GM18951 (cell line): ENCODE results near the gene ACHE.

Experiments
- POLR2A ChIP-seq: IDR thresholded peaks from 4 replicates; pipeline ENCODE4 v1.6.1; 2011; ENCODE audit warnings: mild to moderate bottlenecking; ENCODE audit not compliant: insufficient read length, insufficient read depth; ENCODE audit errors: extremely low read depth
- in situ Hi-C: fragments of 300-500 bp; cut with MboI; formaldehyde crosslinking; loops from one replicate; pipeline ENCODE4 v1.12.0; 2022; ENCODE audit warnings: low sequenced_read_pairs, mixed read lengths, inconsistent platforms; ENCODE audit not compliant: unreplicated experiment

The ACHE gene

DNA sequence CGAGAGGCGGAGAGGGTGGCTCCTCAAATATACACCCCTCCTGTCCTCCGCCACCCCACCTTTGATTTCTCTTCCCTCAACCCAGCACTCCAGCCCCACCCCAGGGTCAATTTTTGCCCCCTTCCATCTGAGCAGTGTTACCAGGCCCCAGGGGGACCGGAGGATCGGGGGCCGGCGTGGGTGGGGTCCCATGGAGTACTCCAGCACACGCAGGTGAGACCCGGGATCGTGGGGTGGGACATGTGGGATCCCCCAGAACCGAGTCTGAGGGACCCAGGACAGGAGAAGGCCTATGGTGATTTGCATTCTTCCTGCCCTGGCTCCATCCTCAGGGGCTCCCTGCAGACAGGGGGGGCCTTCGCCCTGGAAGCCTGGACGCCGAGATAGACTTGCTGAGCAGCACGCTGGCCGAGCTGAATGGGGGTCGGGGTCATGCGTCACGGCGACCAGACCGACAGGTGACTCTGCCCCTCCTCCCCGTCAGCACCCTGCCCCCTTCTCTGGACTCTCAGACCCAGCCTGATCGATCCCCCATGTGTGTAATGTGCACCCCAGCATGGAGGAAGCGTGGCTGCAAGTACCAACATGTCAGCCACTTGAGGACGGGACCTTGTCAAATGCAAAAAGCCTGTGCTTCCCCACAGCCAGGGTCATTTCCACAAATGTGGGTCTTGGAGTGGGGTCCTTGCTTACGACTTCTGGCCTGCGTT, 27.8 kb downstream of the ACHE start:
- in situ Hi-C loops: no loop called here
- no peak for TF ChIP-seq POLR2A

DNA sequence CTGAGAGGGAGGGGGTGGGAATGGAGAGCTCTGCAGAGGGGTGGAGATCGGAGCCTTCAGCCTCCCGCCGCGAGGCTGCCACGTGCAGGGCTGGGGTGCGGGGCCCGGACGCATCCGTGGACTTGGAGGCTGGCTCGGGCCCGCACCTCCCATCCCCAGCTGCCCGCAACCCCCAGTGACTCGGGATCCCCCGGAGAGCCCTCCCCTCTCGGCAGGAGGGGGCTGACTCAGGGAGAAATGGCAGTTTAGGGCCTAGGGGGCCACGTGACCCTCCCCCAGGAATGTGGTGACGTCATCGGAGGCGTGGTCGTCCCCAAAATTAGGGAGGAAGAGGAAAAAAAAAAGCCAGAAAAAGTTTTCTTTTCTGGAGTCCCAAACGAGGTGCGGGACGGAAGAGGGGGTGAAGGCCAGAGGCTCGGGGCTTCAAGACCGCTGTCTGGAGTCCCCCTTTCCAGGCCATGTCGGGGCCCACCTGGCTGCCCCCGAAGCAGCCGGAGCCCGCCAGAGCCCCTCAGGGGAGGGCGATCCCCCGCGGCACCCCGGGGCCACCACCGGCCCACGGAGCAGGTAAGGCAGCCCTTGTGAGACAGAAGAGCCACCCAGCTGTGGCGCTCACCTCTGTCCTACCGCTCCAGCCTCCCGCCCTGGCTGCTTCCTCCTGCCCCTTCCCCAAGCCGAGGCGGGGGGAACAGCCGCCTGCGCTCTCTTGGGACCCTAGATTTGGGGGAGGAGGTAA, 28.5 kb downstream of the ACHE start, which contains the start of gene TRIP6:
TRIP6 (plus strand) TSS at position 348 of the 736 bp plus-strand sequence; CDS start at position 459, 111 bp downstream.
- TF ChIP-seq POLR2A: peak; percentile 42
- in situ Hi-C loops: no loop called here

DNA sequence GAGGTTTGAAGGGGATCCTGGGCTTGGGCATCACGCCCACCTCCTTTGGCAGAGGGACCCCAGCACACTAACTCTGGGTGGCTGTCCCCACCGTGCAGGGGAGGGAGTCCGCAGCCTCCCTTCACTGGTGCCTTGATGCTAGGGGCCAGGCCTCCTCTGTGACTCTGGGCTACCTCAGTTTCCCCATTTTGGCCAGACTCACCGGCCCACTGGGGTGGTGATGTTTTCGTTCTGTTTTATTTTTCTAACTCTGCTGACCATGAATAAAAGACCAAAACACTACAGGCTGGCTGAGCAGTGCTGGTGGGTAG, 29.0 kb downstream of the ACHE start:
- in situ Hi-C loops: no loop called here
- no peak for TF ChIP-seq POLR2A

DNA sequence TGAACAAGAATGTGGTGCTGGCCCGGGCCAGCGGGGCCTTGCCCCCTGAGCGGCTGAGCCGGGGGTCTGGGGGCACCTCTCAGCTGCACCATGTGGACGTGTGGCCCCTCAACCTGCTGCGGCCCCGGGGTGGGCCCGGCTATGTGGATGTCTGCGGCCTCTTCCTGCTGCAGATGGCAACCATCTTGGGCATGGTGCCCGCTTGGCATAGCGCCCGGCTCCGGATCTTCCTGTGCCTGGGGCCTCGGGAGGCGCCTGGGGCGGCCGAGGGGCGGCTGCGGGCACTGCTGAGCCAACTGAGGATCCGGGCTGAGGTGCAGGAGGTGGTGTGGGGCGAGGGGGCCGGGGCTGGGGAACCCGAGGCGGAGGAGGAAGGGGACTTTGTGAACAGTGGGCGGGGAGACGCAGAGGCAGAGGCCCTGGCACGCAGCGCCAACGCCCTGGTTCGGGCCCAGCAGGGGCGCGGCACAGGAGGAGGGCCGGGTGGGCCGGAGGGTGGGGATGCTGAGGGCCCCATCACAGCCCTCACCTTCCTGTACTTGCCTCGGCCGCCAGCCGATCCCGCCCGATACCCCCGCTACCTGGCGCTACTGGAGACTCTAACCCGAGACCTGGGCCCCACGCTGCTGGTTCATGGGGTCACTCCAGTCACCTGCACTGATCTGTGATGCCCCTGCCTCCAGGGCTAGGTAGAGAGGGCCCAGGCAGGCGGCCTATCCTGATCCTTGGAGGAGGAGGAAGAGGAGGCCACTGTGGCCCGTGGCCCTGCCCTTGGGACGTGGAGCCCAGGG, 29.6 kb downstream of the ACHE start:
- no peak for TF ChIP-seq POLR2A

DNA sequence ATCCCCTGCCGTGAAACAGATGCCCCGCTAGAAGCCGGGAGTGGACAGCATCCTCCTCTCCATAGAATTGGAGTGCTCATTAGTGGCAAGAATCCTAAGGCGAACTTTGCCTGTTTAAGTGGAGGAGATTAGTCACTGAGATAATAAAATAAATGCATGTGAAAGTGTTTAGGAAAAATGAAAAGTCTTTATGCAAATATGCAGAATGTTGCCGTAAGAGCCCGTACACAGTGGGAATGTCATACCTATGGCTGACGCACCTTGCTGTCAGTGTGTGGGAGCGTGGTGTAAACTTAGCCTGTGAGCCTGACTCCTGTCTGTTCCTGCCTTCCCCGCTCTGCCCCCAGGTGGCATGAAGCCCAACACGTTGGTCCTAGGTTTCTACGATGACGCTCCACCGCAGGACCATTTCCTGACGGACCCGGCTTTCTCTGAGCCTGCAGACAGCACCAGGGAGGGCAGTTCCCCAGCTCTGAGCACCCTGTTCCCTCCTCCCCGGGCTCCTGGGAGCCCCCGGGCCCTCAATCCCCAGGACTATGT, 30.2 kb downstream of the ACHE start:
- no peak for TF ChIP-seq POLR2A
- in situ Hi-C loops: no loop called here

More for the DNA sequence above, 29.6 kb downstream of the ACHE start:
- in situ Hi-C loops: no loop called here

DNA sequence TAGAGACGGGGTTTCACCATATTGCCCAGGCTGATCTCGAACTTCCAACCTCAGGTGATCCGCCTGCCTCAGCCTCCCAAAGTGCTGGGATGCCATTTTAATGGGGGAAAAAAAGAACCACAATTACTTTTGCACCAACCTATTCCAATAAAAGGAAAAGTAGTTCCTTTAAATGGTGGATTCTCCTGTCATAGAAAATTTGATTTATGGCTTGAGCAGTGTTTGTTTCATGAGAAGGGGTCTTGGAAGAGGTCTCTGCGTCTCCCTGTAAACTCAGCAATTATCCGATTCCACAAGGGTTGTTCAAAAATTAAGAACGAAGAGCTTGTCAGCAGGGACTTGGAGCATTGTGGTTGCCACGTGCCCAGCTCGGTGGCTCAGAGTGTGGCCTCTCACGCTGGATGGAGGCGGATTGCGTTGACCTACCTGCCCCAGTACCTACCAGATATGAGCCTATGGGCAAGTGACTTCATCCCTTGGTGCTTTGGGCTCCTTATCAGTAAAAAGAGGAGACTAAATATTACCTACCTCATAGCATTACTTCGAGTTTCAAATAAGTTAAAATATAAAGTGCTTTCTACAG, 31.3 kb downstream of the ACHE start:
- no peak for TF ChIP-seq POLR2A
- in situ Hi-C loops: no loop called here

DNA sequence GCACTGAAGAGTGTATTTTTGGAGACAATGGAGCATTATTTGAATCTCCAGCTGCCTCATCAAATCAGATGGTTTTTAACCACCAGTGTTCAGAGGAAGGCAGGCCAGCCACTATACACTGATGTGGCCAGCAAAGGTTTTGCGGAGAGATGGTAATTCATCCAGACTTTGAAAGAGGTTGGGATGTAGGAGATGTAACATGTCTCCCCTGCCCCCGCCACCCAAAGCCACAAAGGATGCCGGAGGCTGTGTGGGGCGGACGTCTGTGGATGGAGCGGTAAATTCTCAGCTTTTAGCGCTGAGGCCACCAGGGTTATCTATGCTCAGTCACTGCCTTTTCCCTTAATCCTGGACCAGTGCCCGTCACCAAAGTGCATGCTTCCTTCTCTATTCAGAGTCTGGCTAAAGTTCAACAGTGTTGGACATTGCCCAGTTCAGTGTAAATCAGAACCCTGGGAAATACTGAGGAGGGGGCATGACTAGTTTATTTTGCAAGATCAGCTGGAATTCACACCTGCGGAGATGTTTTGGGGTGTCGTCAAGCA, 32.2 kb downstream of the ACHE start:
- no peak for TF ChIP-seq POLR2A
- in situ Hi-C loops: no loop called here

DNA sequence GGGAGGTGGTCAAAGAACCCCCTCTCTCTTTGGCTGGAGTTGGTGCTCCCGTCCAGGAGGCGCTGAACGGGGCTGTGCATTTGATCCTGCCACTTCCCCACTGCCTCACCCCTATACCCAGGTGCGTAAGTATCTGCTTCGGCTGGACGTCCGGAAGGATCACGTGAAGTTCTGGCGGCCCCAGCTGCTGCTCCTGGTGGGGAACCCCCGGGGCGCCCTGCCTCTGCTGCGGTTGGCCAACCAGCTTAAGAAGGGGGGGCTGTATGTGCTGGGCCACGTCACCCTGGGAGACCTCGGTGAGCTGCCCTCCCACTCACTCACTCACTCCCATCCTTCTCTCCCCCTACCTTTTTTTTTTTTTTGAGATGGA, 34.1 kb downstream of the ACHE start:
- TF ChIP-seq POLR2A: no peak
- in situ Hi-C loops: no loop called here

DNA sequence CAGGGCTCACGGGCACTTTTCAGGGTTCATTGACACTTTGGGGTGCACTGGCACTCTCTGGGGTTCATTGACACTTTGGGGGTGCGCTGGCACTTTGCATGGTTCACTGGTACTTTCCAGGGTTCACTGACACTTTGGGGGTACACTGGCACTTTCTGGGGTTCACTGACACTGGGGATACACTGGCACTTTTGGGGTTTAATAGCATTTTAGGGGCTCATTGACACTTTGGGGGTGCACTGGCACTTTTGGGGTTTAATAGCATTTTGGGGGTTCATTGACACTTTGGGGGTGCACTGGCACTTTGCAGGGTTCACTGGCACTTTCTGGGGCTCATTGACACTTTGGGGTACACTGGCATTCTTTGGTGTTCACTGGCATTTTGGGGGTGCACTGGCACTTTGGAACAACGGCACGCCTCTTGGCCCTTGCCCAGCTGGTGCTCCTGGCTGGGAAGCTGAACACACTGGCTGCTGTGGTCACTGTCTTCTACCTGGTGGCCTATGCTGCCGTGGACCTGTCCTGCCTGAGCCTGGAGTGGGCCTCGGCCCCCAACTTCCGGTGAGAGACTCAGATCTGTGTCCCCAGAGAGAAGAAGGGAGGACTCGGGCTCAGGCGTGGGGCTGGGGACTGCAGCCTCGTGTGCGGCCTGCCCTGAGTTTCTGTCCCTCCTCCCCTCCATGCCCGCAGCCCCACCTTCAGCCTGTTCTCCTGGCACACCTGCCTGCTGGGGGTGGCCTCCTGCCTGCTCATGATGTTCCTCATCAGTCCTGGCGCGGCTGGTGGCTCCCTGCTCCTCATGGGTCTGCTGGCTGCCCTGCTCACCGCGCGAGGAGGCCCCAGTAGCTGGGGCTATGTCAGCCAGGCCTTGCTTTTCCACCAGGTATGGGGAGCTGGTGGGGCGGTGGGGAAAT, 34.7 kb downstream of the ACHE start:
- TF ChIP-seq POLR2A: no peak
- in situ Hi-C loops: no loop called here

DNA sequence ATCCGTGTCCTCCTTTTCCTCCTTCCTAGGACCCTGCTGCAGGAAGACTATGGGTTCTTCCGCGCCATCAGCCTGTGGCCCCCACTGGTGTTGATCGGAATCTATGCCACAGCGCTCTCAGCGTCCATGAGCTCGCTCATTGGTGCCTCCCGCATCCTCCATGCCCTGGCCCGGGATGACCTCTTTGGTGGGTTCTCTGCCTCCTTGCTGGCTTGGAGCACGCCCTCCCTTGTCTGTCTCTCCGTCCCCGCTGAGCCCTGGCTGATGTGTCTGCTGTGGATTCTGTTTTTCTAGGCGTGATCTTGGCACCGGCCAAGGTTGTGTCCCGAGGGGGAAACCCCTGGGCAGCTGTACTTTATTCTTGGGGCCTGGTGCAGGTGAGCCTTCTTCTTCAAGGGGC, 35.8 kb downstream of the ACHE start:
- TF ChIP-seq POLR2A: no peak
- in situ Hi-C loops: loop anchor here (10.0 kb wide), 1 partner anchor 155 kb away; the partner anchor contains the start of gene POP7

DNA sequence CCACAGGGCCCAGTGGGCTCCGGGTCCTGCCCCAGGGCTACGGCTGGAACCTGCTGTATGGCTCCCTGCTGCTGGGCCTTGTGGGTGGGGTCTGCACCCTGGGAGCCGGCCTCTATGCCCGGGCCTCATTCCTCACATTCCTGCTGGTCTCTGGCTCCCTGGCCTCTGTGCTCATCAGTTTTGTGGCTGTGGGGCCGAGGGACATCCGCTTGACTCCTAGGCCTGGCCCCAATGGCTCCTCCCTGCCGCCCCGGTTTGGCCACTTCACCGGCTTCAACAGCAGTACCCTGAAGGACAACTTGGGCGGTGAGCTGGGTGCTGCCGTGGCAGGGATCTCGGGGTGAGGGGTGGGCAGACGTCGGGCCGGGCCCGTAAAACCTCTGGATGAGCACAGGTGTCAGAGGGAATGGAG, 38.8 kb downstream of the ACHE start:
- in situ Hi-C loops: loop anchor here (10.0 kb wide), 1 partner anchor 152 kb away; the partner anchor contains the start of gene POP7
- TF ChIP-seq POLR2A: no peak

DNA sequence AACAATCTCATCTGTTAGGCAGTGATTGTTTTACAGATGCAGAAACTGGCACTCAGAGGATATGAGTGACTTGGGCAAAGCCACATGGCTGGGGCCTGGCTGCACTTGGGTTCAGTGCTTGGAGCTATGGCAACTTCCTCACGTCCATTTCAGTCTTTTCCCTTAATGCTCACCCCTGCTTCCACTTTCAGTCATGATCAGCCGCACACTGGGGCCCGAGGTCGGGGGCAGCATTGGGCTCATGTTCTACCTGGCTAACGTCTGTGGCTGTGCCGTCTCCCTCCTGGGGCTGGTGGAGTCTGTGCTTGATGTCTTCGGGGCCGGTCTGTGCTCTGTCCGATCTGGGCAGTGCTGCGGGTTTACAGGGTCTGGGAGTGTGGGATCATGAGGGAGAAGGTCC, 40.2 kb downstream of the ACHE start:
- TF ChIP-seq POLR2A: no peak
- in situ Hi-C loops: loop anchor here (10.0 kb wide), 1 partner anchor 151 kb away; the partner anchor contains the start of gene POP7

DNA sequence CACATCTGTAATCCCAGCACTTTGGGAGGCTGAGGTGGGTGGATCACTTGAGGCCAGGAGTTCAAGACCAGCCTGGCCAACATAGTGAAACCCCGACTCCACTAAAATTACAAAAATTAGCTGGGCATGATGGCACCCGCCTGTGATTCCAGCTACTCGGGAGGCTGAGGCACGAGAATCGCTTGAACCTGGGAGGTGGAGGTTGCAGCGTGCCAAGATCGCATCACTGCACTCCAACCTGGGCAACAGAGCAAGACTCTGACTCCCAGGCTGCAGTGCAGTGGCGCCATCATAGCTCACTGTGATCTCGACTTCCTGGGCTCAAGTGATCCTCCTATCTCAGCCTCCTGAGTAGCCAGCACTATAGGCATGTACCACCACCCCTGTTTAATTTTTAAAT, 40.8 kb downstream of the ACHE start:
- in situ Hi-C loops: loop anchor here (10.0 kb wide), 1 partner anchor 150 kb away; the partner anchor contains the start of gene POP7
